ENCODE data around the gene OSM. TPM values are rescaled to one million over a fixed set of nuclear protein-coding genes. Genes with fewer than 3 reads are reported as not detected.

OSM gene
- total RNA-seq, 1 experiment from 2014 or later = not detected

- H3K9ac ChIP-seq (ENCODE audit: low read length) = no peak overlapping the region
Measured at GRCh38 chr22:30249049-30250038, 17.3 kb downstream of the OSM start.

GRCh38 chr22:30248484-30248883 lies 18.2 kb downstream of the OSM start:
- no peaks in the 10 kb centered on the region for H4K20me1 ChIP-seq (ENCODE audit: insufficient read depth, low read depth, low read length)
- no peaks in the 10 kb centered on the region for H3K36me3 ChIP-seq (ENCODE audit: insufficient read depth, low read length)
- no peaks in the 10 kb centered on the region for H3K4me1 ChIP-seq (ENCODE audit: low read length)
- H3K4me3 ChIP-seq (ENCODE audit: low read length) = no peak overlapping the region
- H3K9ac ChIP-seq (ENCODE audit: low read length) = no peak overlapping the region
- no peaks in the 10 kb centered on the region for H3K79me2 ChIP-seq (ENCODE audit: low read length)
- H3K27ac ChIP-seq (ENCODE audit: low read length) = no peak overlapping the region
- no peak overlapping the region for H3K4me2 ChIP-seq (ENCODE audit: low read depth, low read length, poor library complexity, severe bottlenecking)
- H3K9me3 ChIP-seq (ENCODE audit: low read length) = no peaks in the 10 kb centered on the region
- H2AFZ ChIP-seq (ENCODE audit: low read length) = no peak overlapping the region
- no peaks in the 10 kb centered on the region for H3K9me2 ChIP-seq (replicated peaks; ENCODE audit: insufficient read depth, low read length)
- H3K27me3 ChIP-seq (ENCODE audit: low read length) = no peaks in the 10 kb centered on the region
- DNase-seq = no peak

More at GRCh38 chr22:30249049-30250038, 17.3 kb downstream of the OSM start:
- Histone ChIP-seq H4K20me1 (ENCODE audit: insufficient read depth, low read depth, low read length) (no peaks in the 10 kb centered on the region), H3K79me2 (ENCODE audit: low read length) (no peaks in the 10 kb centered on the region), H3K27ac (ENCODE audit: low read length) (no peak overlapping the region), H3K27me3 (ENCODE audit: low read length) (no peaks in the 10 kb centered on the region), H3K4me3 (ENCODE audit: low read length) (no peak overlapping the region), H2AFZ (ENCODE audit: low read length) (no peak overlapping the region), H3K4me2 (ENCODE audit: low read depth, low read length, poor library complexity, severe bottlenecking) (no peak overlapping the region), H3K9me3 (ENCODE audit: low read length) (no peaks in the 10 kb centered on the region), H3K36me3 (ENCODE audit: insufficient read depth, low read length) (no peaks in the 10 kb centered on the region), H3K9me2 (replicated peaks; ENCODE audit: insufficient read depth, low read length) (no peaks in the 10 kb centered on the region), H3K4me1 (ENCODE audit: low read length) (no peaks in the 10 kb centered on the region)
- no peak for DNase-seq

- H3K27me3 ChIP-seq (ENCODE audit: low read length) = no peaks in the 10 kb centered on the region
- H3K79me2 ChIP-seq (ENCODE audit: low read length) = no peaks in the 10 kb centered on the region
- no peaks in the 10 kb centered on the region for H3K36me3 ChIP-seq (ENCODE audit: insufficient read depth, low read length)
- H2AFZ ChIP-seq (ENCODE audit: low read length) = no peak overlapping the region
- H3K4me3 ChIP-seq (ENCODE audit: low read length) = no peak overlapping the region
- DNase-seq = no peak
- no peaks in the 10 kb centered on the region for H4K20me1 ChIP-seq (ENCODE audit: insufficient read depth, low read depth, low read length)
- H3K4me2 ChIP-seq (ENCODE audit: low read depth, low read length, poor library complexity, severe bottlenecking) = no peak overlapping the region
- no peak overlapping the region for H3K27ac ChIP-seq (ENCODE audit: low read length)
- no peaks in the 10 kb centered on the region for H3K9me3 ChIP-seq (ENCODE audit: low read length)
- no peaks in the 10 kb centered on the region for H3K9me2 ChIP-seq (replicated peaks; ENCODE audit: insufficient read depth, low read length)
- no peak overlapping the region for H3K9ac ChIP-seq (ENCODE audit: low read length)
- no peaks in the 10 kb centered on the region for H3K4me1 ChIP-seq (ENCODE audit: low read length)
Measured at GRCh38 chr22:30247974-30248373, 18.7 kb downstream of the OSM start.

GRCh38 chr22:30247561-30247960 lies 19.1 kb downstream of the OSM start:
- Histone ChIP-seq H3K9ac (ENCODE audit: low read length) (no peak overlapping the region), H2AFZ (ENCODE audit: low read length) (no peak overlapping the region), H3K9me2 (replicated peaks; ENCODE audit: insufficient read depth, low read length) (no peaks in the 10 kb centered on the region), H3K79me2 (ENCODE audit: low read length) (no peaks in the 10 kb centered on the region), H3K4me2 (ENCODE audit: low read depth, low read length, poor library complexity, severe bottlenecking) (no peak overlapping the region), H3K27ac (ENCODE audit: low read length) (no peak overlapping the region), H3K36me3 (ENCODE audit: insufficient read depth, low read length) (no peaks in the 10 kb centered on the region), H3K9me3 (ENCODE audit: low read length) (no peaks in the 10 kb centered on the region), H3K4me1 (ENCODE audit: low read length) (no peaks in the 10 kb centered on the region), H4K20me1 (ENCODE audit: insufficient read depth, low read depth, low read length) (no peaks in the 10 kb centered on the region), H3K4me3 (ENCODE audit: low read length) (no peak overlapping the region), H3K27me3 (ENCODE audit: low read length) (no peaks in the 10 kb centered on the region)
- DNase-seq = no peak

- Histone ChIP-seq H3K4me1 (ENCODE audit: low read length) (no peaks in the 10 kb centered on the region), H3K9me2 (replicated peaks; ENCODE audit: insufficient read depth, low read length) (no peaks in the 10 kb centered on the region), H4K20me1 (ENCODE audit: insufficient read depth, low read depth, low read length) (no peaks in the 10 kb centered on the region), H3K27me3 (ENCODE audit: low read length) (no peaks in the 10 kb centered on the region), H3K27ac (ENCODE audit: low read length) (no peak overlapping the region), H2AFZ (ENCODE audit: low read length) (no peak overlapping the region), H3K36me3 (ENCODE audit: insufficient read depth, low read length) (no peaks in the 10 kb centered on the region), H3K9me3 (ENCODE audit: low read length) (no peaks in the 10 kb centered on the region), H3K4me2 (ENCODE audit: low read depth, low read length, poor library complexity, severe bottlenecking) (no peak overlapping the region), H3K4me3 (ENCODE audit: low read length) (no peak overlapping the region), H3K9ac (ENCODE audit: low read length) (no peak overlapping the region), H3K79me2 (ENCODE audit: low read length) (no peaks in the 10 kb centered on the region)
- no peak for DNase-seq
Measured at GRCh38 chr22:30246814-30247376, 19.8 kb downstream of the OSM start.

- Histone ChIP-seq H3K4me2 (ENCODE audit: low read depth, low read length, poor library complexity, severe bottlenecking) (no peak within 1 kb of the TSS), H2AFZ (ENCODE audit: low read length) (no peak within 1 kb of the TSS), H3K79me2 (ENCODE audit: low read length) (no peaks in the 10 kb centered on the region), H3K27me3 (ENCODE audit: low read length) (no peaks in the 10 kb centered on the region), H3K4me1 (ENCODE audit: low read length) (no peaks in the 10 kb centered on the region), H3K9me2 (replicated peaks; ENCODE audit: insufficient read depth, low read length) (no peaks in the 10 kb centered on the region), H3K27ac (ENCODE audit: low read length) (no peak within 1 kb of the TSS), H3K9ac (ENCODE audit: low read length) (no peak within 1 kb of the TSS), H3K4me3 (ENCODE audit: low read length) (no peak within 1 kb of the TSS), H3K36me3 (ENCODE audit: insufficient read depth, low read length) (no peaks in the 10 kb centered on the region), H3K9me3 (ENCODE audit: low read length) (no peaks in the 10 kb centered on the region), H4K20me1 (ENCODE audit: insufficient read depth, low read depth, low read length) (no peaks in the 10 kb centered on the region)
- no peak for DNase-seq
Measured at GRCh38 chr22:30245985-30246813, 20.5 kb downstream of the OSM start, which contains the start of gene LIF. Gene LIF, minus strand, starts transcription at chr22:30246759. Its CDS starts 64 bp downstream, at chr22:30246695.

GRCh38 chr22:30245181-30245984 lies 21.3 kb downstream of the OSM start:
- H2AFZ ChIP-seq (ENCODE audit: low read length) = no peak overlapping the region
- H3K27ac ChIP-seq (ENCODE audit: low read length) = no peak overlapping the region
- H3K27me3 ChIP-seq (ENCODE audit: low read length) = no peaks in the 10 kb centered on the region
- H3K9ac ChIP-seq (ENCODE audit: low read length) = no peak overlapping the region
- H3K4me1 ChIP-seq (ENCODE audit: low read length) = peaks cover 2% of the 10 kb centered on the region; the same call in 1 of the 2 replicates
- H3K4me2 ChIP-seq (ENCODE audit: low read depth, low read length, poor library complexity, severe bottlenecking) = no peak overlapping the region
- no peaks in the 10 kb centered on the region for H3K9me2 ChIP-seq (replicated peaks; ENCODE audit: insufficient read depth, low read length)
- H3K4me3 ChIP-seq (ENCODE audit: low read length) = no peak overlapping the region
- no peaks in the 10 kb centered on the region for H3K79me2 ChIP-seq (ENCODE audit: low read length)
- no peak for DNase-seq
- H3K9me3 ChIP-seq (ENCODE audit: low read length) = no peaks in the 10 kb centered on the region
- no peaks in the 10 kb centered on the region for H4K20me1 ChIP-seq (ENCODE audit: insufficient read depth, low read depth, low read length)
- H3K36me3 ChIP-seq (ENCODE audit: insufficient read depth, low read length) = no peaks in the 10 kb centered on the region
